DOHH2 (cell line): ENCODE data around the gene MAP3K6.

Experiments used
- H3F3A ChIP-seq: fragments of 200-600 bp; sonication (generic), shearing (Covaris generic); 2 replicates; pipeline ENCODE4 v1.6.0; 2016; ENCODE audit warnings: antibody characterized with exemption, mild to moderate bottlenecking; ENCODE audit not compliant: control insufficient read depth, insufficient read depth
- H3K27ac ChIP-seq: fragments of 200-600 bp; sonication (generic); 2 replicates; pipeline ENCODE4 v1.5.1; 2014; ENCODE audit warnings: low read depth, mild to moderate bottlenecking, low read length, moderate library complexity
- H3K27me3 ChIP-seq: fragments of 200-600 bp; sonication (generic); 2 replicates; pipeline ENCODE4 v1.6.1; 2014; ENCODE audit warnings: mild to moderate bottlenecking, low read length, mixed read lengths; ENCODE audit not compliant: control insufficient read depth
- H3K36me3 ChIP-seq: fragments of 200-600 bp; sonication (generic); 2 replicates; pipeline ENCODE4 v1.6.1; 2014; ENCODE audit warnings: mild to moderate bottlenecking, low read length, moderate library complexity, mixed read lengths; ENCODE audit not compliant: control insufficient read depth
- H3K4me1 ChIP-seq: fragments of 200-600 bp; sonication (generic); 2 replicates; pipeline ENCODE4 v1.6.1; 2014; ENCODE audit warnings: mild to moderate bottlenecking, low read length, mixed read lengths; ENCODE audit not compliant: control insufficient read depth
- H3K4me2 ChIP-seq: fragments of 200-600 bp; sonication (generic); 2 replicates; pipeline ENCODE4 v1.6.0; 2014; ENCODE audit warnings: mild to moderate bottlenecking, low read length, moderate library complexity
- H3K4me3 ChIP-seq: fragments of 200-600 bp; sonication (generic); 2 replicates; pipeline ENCODE4 v1.5.1; 2014; ENCODE audit warnings: mild to moderate bottlenecking, low read length, mixed read lengths
- H3K79me2 ChIP-seq: fragments of 200-600 bp; sonication (generic); 2 replicates; pipeline ENCODE4 v1.6.1; 2014; ENCODE audit warnings: mild to moderate bottlenecking, low read length, mixed read lengths; ENCODE audit not compliant: control insufficient read depth
- H3K9me2 ChIP-seq: fragments of 200-600 bp; sonication (generic); replicated peaks from 2 replicates; pipeline ENCODE4 v1.6.1; 2014; ENCODE audit warnings: mild to moderate bottlenecking, low read length, mixed read lengths; ENCODE audit not compliant: control insufficient read depth
- H3K9me3 ChIP-seq: fragments of 200-600 bp; sonication (generic); 2 replicates; pipeline ENCODE4 v1.6.1; 2014; ENCODE audit warnings: antibody characterized with exemption, low read length, mixed read lengths; ENCODE audit not compliant: control insufficient read depth, insufficient read depth
- H4K20me1 ChIP-seq: fragments of 200-600 bp; sonication (generic); 2 replicates; pipeline ENCODE4 v1.6.0; 2014; ENCODE audit warnings: low read depth, mild to moderate bottlenecking, antibody characterized with exemption, low read length, moderate library complexity; ENCODE audit not compliant: control insufficient read depth, insufficient read depth
- CTCF ChIP-seq: fragments of 200-600 bp; sonication (generic); IDR thresholded peaks from one replicate; pipeline ENCODE4 v1.5.1; 2014; ENCODE audit warnings: antibody characterized with exemption, mild to moderate bottlenecking, low read depth, low read length; ENCODE audit not compliant: poor library complexity, severe bottlenecking
- EZH2phosphoT487 ChIP-seq: fragments of 200-600 bp; sonication (generic); IDR thresholded peaks from 2 replicates; pipeline ENCODE4 v1.6.1; 2017; ENCODE audit warnings: borderline replicate concordance, mild to moderate bottlenecking, antibody characterized with exemption, low read length, moderate library complexity, mixed read lengths

The MAP3K6 gene

GRCh38 chr1:27331426-27331825 lies 35.3 kb downstream of the MAP3K6 start:
- Histone ChIP-seq H3K36me3 (peaks cover 59% of the 10 kb centered on the region), H3K4me3 (no peak overlapping the region), H4K20me1 (no peaks in the 10 kb centered on the region), H3K9me2 (no peaks in the 10 kb centered on the region), H3F3A (no peaks in the 10 kb centered on the region), H3K79me2 (peaks cover 40% of the 10 kb centered on the region), H3K27me3 (no peaks in the 10 kb centered on the region), H3K9me3 (no peaks in the 10 kb centered on the region), H3K4me1 (peaks cover 9% of the 10 kb centered on the region), H3K27ac (no peak overlapping the region), H3K4me2 (no peak overlapping the region)
- TF ChIP-seq EZH2phosphoT487 (no peak), CTCF (no peak)

DNA sequence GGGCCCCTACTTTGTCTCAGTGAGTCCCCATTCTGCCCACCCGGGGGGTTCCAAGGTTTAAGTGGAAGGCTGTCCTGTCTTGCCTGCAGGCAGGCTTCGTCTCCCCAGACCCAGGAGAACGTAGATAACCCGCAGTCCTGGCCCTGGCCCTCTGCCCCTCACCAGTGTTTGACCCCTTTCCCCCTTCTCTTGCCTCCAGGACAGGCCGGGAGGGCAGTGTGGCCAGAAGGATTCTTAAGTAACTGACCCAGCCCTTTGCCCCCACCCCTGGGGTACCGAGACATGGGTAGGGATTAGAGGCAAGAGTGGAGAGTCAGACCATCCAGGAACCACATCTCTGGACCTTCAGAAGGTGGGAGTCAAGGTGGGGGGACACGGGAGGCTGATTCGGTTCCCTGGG lies 36.0 kb downstream of the MAP3K6 start:
- TF ChIP-seq CTCF (no peak), EZH2phosphoT487 (no peak)
- Histone ChIP-seq H3F3A (no peaks in the 10 kb centered on the region), H3K4me3 (no peak overlapping the region), H3K4me1 (peaks cover 9% of the 10 kb centered on the region), H3K4me2 (no peak overlapping the region), H3K79me2 (peaks cover 46% of the 10 kb centered on the region), H3K36me3 (peaks cover 66% of the 10 kb centered on the region), H4K20me1 (no peaks in the 10 kb centered on the region), H3K27ac (no peak overlapping the region), H3K27me3 (no peaks in the 10 kb centered on the region), H3K9me3 (no peaks in the 10 kb centered on the region), H3K9me2 (no peaks in the 10 kb centered on the region)

GRCh38 chr1:27327964-27328363 lies 38.8 kb downstream of the MAP3K6 start:
- TF ChIP-seq EZH2phosphoT487 (no peak), CTCF (no peak)
- H3K79me2 ChIP-seq, result peaks cover 74% of the 10 kb centered on the region
- no peaks in the 10 kb centered on the region for H3K9me2 ChIP-seq

More at GRCh38 chr1:27327964-27328363, 38.8 kb downstream of the MAP3K6 start:
- H4K20me1 ChIP-seq, result no peaks in the 10 kb centered on the region
- H3F3A ChIP-seq, result no peaks in the 10 kb centered on the region
- H3K4me3 ChIP-seq, result no peak overlapping the region
- peaks cover 18% of the 10 kb centered on the region for H3K4me1 ChIP-seq
- peaks cover 59% of the 10 kb centered on the region for H3K36me3 ChIP-seq
- no peak overlapping the region for H3K27ac ChIP-seq
- no peaks in the 10 kb centered on the region for H3K9me3 ChIP-seq
- H3K4me2 ChIP-seq, result no peak overlapping the region
- no peaks in the 10 kb centered on the region for H3K27me3 ChIP-seq
